Activated CD4-positive, alpha-beta T cell treated with anti-CD3 and anti-CD28 coated beads, Interleukin-10, Interleukin-2, amounts not matched to agents 100 ng/mL and 50 ng/mL, durations not matched to agents 16 hours and 8 hours (primary cell): ENCODE results near the gene ANKRD39.

Experiments used
- DNase-seq: peaks from one replicate; pipeline ENCODE4 v3.0.0-alpha.2; 2020

ANKRD39 gene

DNA sequence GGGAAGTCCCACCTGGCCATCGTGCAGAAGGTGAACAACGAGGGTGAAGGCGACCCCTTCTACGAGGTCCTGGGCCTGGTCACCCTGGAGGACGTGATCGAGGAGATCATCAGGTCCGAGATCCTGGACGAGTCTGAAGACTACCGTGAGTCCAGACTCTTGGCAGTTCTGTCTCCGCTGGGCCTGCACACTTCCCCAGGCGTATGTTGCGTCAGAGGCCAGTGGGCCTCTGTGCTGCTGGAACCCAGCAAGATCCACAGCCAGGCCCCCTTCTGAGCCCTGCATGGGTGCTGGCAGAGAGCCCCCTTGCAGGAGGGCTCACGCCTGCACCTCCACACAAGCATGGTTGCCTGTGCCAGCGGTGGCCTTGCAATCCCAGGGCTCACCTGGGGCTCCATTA, 32.8 kb downstream of the ANKRD39 start:
- DNase-seq: no peak

DNA sequence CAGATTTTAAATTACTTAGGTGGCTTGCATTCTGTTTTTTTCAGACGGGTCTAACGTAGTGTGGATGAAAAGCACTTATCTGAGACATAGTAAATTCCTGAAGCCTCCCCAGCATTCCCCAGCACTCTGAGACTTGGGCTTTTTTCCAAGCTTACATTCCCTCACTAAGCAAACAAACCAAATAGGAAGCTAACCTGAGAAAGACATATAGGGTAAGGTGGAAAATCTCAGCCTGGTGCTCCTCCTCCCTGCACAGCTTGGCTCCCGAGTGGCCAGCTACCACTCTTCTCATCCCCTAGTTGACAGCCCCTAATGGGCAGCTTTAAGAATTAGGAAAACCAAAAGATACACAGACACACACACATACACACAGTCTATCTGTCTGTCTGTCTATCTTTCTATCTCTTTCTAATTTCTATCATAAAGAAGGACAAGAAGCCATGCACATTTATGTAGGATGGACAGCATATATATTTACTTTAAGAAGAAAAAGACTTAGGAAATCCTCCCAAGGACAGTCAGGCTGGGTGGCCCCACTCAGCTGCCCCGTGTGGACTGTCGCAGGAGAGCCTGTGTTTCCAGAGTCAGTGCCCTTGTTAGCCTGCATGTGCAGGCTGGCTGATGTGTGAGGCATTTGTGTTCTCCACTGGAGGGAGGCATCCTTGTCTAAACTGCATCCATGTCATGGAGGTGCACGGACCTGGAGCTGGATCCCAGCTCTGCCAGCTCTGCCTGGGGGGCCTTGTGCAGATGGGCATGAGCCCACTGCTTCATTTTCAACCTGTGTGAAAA, 33.5 kb downstream of the ANKRD39 start:
- DNase-seq: no peak

DNA sequence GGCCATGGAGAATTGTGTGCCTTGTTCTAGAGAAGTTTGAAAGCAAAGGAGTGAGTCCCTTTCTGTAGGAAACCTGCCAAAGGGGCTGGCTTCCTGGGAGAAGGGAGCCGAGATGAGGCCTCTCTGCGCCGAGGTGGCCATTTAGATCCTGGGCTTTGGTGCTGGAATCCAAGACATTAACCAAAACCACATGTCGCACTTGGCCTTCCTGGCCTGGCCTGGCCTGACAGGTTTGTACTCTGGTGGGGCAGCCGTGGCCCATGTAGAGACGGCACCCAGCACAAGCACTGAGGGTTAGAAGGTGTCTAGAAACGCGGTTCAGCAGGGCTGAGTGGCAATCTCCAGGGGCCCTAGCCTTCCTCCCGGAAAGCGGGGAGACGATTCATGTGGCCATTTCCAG, 34.6 kb downstream of the ANKRD39 start:
- DNase-seq: no peak

DNA sequence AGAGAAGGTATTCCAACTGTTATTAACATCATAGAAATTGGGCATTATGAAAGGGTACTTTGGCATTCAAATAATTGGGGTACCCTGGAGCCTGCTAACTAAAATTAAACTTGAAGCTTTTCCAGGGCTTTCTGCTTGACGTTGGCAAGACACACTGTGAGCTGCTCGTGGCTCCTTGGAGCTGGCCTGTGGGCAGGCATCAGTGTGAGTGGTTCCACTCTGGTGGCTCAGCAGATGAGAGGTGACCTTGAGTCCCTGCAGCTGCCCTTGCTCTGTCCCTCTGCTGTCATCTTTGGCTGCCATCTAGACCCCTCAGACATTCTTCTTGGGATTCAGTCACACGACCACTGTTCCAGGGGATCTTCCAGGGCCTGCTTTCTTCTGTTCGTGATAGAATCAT, 35.0 kb downstream of the ANKRD39 start:
- DNase-seq: no peak

DNA sequence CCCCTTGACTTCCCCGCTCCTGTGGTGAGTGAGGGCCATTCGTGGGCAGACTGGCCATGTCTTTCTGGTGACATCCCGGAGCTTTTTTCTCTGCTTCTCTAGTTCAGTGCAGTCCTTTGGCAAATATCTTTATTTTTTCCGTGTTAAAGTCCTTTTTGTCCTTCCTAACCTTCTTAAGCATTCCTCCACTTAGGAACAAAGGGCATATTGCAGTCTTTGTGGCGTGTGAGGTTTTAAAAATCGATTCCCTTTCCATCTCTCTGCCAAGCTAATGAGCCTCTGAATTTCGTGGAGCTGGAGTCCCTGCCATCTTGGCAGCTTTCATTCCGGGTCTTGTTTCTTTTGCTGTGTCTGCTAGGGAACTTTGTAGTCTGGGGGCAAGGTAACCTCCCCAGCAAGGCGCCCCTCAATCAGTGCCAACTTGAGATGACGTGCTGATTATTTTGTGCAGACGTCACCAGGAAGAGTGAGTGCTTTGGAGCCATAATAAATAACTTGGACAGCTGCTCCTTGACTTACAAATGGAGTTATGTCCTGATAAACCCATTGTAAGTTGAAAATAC, 36.6 kb downstream of the ANKRD39 start:
- DNase-seq: no peak

DNA sequence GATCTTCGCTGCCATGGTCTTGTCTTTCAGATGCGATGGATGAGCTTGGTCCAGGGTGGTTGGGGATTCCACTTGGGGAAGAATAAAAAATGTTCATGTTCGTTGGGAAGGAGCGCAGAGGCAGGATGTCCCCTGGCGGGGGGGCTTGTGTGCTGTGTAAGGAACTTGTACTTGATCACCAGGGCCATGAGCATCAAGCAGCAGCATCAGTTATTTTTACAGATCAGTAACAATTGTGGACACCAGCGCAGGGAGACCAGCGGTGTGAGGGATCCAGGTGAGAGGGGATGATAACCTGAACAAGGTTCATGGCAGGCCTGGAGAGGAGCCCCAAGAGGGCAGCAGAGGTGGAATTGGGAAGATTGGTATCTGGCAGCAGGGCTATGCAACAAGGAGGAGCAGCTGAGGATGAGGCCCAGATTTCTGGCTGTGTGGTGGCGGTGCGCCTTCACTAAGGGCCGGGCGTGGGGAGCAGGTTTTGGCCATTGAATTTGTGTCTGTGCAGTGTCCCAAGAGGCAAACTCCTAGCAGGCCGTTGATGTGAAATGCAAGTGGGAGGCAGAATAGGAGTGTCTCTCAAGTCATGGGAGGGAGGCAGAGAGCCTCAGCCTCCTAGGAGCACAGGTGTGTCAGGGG, 37.8 kb downstream of the ANKRD39 start:
- DNase-seq: no peak

DNA sequence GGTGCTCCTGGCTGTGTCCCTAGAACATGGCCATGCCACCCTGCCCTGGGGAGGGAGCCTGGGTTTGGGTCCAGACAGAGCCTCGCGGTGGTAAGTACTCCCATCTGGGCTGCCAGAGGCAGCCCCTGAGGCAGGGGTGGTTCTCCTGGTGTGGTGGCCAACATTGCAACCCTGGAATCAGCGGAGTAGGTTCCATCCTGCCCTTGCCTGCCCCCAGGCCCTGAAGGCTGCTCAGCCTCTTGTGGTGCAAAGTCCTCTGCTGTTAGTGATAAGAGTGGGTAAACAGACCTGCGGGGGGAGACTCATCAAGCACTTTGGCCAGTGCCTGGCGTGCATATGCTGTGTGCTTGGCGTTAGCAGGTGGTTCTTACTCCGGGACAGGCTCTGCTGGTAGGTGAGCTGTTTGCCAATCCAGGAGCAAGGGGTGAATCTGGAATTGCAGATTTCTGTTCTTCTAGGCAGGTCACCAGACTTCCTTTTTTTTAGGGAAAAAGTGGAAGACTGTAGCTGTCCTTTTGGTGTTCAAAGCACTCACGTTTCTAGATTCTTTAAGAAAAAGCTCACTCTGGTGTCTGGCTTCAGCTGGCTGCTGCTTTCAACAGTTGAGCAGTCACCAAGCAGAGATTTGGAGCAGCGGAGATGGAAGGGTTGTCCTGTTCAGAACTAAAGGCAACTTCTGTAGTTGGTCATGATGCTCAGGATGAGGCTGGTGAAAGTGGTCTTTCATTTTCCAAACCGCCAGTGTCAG, 38.5 kb downstream of the ANKRD39 start:
- DNase-seq: no peak

DNA sequence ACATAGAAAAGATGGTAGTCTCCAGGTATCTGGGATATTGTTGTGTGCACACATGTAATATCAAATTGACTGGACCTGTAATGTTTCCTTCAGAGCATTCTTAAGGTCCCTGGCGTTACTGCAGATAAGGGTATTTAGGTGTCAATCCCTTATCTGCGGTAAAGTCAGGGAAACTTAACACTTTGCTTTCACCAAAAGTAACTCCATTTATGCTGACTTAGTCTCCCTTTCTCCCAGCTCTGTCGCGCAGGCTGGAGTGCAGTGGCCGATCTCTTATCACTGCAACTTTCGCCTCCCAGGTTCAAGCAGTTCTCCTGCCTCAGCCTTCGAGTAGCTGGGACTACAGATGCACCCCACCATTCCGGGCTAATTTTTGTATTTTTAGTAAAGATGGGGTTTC, 39.9 kb downstream of the ANKRD39 start:
- DNase-seq: no peak

DNA sequence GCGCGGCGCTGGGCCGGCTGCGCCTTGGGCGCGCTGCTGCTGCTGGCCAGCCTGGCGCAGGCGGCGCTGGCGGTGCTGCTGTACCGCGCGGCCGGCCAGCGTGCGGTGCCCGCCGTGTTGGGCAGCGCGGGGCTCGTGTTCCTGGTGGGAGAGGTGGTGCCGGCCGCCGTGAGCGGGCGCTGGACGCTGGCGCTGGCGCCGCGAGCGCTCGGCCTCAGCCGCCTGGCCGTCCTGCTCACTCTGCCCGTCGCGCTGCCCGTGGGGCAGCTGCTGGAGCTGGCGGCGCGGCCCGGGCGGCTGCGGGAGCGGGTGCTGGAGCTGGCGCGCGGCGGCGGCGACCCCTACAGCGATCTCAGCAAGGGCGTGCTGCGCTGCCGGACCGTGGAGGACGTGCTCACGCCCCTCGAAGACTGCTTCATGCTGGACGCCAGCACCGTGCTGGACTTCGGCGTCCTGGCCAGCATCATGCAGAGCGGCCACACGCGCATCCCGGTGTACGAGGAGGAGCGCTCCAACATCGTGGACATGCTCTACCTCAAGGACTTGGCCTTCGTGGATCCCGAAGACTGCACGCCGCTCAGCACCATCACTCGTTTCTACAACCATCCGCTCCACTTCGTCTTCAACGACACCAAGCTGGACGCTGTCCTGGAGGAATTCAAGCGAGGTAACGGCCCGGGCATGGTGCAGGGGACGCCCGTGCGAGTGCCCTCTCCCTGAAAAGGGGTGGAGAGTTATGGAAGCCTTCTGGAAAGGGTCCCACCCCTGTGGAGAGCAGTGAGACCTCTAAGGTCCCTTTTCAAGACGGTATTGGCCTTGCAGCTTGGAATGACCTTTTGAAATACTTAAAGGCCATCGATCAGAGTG, 40.7 kb downstream of the ANKRD39 start:
- DNase-seq: no peak

DNA sequence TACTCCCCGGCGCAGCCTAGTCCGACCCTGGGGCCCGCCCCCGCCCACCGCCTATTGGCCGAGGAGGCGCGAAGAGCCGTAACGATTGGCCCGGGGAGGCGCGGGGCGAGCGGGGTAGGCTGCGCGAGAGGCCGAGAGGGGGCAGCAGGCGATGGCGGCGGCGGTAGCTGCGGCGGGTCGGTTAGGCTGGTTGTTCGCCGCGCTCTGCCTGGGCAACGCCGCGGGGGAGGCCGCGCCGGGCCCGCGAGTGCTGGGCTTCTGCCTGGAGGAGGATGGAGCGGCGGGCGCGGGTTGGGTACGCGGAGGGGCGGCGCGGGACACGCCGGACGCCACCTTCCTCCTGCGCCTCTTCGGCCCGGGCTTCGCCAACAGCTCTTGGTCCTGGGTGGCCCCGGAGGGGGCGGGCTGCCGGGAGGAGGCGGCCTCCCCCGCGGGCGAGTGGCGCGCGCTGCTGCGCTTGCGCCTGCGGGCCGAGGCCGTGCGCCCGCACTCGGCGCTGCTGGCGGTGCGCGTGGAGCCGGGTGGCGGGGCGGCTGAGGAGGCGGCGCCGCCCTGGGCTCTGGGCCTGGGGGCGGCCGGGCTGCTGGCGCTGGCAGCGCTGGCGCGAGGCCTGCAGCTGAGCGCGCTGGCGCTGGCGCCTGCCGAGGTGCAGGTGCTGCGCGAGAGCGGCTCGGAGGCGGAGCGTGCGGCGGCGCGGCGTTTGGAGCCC, 41.5 kb downstream of the ANKRD39 start, which contains the start of gene CNNM3:
CNNM3 (plus strand) TSS at position 142 of the 709 bp plus-strand sequence; CDS start at position 152, 10 bp downstream.
- peak; percentile 98 for DNase-seq

DNA sequence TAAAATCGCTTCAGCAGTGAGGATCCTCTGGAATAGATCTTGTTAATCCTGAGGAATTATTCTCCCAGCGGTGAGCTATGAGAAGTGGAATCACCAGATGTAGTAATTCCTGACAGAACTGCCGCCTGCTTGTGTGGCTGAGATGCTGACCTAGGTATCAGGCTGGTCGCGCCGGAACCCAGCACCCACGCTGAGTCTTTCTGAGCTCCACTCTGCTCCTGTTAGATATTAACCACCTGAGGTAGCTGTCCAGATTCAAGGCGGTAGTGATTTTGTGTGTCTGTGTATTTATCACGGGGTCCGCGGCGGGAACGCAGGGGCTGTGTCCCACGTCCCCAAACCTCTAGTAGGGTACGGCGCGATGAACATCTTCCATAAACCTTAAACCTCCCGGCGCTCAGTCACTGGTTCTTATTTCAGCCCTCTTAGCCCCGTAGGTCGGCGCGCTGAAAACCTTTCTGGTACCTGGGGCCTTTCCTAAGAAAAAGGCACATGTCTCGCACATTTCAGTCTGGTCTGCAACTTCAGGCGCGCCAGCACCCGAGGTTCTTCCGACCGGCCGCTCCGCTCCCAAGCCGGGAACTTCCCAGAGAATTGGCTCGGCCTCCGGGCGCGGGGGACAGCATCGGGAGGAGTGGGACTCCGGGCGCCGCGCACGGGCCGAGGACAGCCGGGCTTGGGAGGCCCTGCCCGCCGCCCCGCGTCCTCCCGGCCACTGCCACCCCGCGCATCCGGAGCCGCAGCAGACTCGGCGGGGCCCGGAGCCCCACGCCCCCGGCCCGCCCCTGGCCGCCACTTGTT, 42.3 kb downstream of the ANKRD39 start:
- DNase-seq: no peak

DNA sequence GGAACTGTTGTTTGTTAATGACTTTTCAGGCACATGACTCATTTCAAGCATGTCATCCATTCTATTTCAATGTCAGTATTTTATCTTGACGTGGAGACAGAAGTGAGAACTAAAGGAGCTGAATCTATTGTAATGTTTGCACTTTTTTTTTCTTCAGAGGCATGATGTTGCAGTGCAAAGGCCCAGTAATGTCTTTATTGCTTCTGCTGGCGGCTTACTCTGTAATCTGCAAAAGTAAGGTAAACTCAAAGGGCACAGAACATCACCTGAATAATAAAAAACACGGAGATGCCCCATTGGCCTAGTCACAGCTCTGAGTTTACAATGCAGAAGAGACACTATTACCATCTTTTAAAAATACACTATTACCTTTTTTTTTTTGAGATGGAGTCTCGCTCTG, 44.2 kb downstream of the ANKRD39 start:
- DNase-seq: no peak

DNA sequence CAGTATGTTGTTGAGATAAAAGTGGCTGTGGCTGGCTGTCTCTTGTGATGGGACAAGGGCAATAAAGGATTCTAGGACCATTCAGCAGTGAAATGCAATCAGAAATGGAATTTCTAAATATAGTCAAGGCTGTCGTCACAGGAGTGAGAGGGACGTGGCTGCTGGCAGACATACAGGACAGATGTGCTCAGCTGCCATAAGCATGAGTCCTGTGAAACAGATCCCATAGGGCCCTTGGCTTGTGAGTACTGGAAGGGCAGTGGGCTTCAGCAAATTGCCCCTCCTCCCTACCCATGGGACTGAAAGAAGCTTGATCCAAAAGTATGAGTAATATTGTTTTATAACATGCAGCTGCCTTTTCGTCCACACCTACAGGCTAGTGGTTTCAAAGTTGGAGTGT, 45.9 kb downstream of the ANKRD39 start:
- no peak for DNase-seq

DNA sequence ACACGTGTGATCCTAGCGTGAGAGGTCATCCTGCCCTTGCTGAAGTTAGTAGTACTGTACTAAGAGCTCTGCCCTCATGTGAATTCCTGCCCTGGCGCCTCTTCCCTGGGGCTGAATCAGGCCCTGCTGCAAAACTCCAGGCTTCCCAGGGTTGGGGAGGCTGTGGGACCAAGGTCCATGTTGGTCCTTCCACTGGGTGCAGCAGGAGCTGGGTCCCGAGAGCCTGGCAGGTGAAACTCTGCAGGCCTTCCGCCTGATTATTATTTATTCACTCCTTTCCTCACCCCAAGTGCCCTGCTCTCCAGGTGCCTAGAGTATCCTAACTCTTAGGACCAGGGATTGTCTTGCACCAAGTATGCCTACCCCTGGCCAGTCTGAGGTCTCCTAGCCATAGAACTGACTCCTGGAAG, 47.0 kb downstream of the ANKRD39 start:
- DNase-seq: no peak

DNA sequence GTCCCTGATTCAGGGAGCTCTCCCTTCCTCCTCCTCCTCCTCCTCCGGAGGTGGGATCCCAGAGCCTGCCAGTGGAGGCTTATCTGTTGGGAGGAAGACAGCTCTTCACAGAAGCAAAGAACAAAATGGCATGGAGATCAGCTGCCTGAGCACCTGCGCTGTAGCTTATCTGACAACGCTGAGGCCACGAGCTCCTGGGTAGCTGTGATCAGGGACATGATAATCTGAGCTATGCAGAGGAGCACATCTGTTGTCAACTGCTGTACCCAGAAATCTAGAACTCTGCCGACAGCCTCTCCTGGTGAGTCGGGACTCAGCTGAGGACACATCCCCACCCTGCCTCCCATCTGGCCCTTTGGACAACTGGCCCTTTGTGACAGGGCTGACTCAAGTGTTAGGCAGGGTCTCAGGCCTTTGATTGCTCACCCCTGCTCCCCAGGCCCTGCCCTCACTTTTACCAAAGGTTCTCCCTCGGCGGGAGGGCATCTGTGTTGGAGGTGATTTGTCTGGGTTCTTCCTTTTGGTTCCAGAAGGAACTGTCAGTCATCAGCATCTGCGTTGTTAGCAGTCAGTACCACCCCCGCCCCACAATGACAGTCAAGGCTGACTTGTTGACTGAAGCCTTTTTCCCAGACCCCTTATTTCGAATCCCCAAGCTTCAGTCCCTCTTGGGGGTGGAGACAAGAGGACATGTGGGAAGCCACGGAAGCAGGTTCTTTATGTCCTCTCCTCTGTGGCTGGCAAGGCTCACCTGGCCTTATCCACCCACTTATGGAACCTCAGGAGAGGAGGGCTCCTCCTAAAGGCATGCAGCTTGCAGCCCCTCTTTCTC, 47.6 kb downstream of the ANKRD39 start:
- DNase-seq: no peak

DNA sequence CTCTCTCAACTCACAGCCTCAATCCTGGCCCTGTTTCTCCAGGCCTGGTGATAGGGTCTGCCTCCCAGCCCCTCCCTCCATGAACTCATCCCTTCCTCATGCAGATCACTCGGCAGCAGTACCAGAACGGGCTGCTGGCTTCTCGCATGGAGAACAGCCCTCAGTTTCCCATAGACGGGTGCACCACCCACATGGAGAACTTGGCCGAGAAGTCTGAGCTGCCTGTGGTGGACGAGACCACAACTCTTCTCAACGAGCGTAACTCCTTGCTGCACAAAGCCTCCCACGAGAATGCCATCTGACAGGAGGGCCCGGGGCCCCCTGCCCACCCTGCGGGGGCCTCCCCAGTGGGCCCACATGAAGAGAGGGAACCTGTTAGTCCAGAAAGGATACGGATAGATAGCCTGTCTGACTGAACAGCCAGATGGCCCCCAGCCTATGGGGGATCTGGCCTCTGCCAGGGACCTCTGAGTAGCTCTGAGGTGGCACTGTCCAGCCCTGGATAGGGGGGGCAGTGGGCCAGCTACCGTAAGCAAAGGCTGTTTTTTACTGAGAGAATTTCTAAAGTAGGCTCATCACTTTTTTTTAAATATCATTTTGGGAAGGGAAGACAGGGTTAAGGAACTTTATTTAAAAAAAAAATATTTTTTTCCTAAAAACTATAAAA, 48.5 kb downstream of the ANKRD39 start:
- DNase-seq: no peak

DNA sequence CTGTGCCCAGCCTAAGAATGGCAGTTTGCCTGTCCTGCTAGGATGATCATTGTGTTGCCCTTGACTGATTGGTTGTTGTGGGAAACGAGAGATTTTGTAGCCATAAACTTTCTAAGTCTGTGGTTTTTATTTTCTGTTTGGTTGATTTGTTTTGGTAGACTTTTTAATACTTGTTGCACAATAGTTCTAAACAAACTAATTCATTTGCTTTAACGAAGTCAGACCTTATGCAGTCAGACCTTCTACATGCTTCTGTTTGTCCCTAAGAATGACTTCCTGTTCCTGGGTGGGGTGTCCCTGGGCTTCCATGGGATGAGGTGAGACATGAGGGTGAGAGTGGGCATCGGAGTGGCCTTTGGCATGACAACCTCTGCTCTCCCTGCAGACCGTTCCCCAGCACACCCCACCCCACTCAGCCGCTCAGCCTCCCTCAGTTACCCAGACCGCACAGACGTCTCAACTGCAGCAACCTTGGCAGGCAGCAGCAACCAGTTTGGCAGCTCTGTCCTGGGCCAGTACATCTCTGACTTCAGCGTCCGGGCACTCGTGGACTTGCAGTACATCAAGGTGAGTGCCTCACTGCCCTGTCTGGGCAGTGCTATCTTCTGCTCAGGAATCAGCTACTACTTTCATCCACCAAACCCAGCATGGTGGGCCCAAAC, 49.5 kb downstream of the ANKRD39 start:
- no peak for DNase-seq

DNA sequence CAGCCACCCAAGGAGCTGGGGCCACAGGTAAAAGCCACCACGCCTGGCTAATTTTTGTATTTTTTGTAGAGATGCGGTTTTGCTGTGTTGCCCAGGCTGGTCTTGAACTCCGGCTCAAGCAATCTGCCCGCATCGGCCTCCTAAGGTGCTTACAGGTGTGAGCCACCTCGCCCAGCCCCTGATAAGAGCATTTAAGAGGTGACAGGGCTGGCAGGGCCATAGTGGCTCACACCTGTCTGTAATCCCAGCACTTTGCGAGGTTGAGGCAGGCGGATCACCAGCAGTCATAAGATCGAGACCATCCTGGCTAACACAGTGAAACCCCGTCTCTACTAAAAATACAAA, 50.7 kb downstream of the ANKRD39 start:
- no peak for DNase-seq
